Measurements from ENCODE around the gene TMEM121.
"Not testable (repeated sequence)": the region's sequence is repeated elsewhere in the genome, so short reads cannot be mapped to it uniquely, and the experiment has no call there.

TMEM121 gene

DNA sequence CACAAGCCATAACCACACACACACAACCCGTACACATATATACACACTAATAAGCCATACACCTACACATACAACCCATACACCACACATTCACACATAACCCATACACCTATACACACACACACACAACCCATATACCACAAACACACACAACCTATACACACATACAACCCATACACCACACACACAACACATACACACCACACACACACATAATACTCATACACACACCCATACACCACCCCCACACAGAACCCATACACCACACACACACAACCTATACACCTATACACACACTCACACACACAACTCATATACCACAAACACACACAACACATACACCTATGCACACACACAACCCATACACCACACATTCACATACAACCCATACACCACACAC lies 44.1 kb downstream of the TMEM121 start:
- DNase-seq, result no peak

DNA sequence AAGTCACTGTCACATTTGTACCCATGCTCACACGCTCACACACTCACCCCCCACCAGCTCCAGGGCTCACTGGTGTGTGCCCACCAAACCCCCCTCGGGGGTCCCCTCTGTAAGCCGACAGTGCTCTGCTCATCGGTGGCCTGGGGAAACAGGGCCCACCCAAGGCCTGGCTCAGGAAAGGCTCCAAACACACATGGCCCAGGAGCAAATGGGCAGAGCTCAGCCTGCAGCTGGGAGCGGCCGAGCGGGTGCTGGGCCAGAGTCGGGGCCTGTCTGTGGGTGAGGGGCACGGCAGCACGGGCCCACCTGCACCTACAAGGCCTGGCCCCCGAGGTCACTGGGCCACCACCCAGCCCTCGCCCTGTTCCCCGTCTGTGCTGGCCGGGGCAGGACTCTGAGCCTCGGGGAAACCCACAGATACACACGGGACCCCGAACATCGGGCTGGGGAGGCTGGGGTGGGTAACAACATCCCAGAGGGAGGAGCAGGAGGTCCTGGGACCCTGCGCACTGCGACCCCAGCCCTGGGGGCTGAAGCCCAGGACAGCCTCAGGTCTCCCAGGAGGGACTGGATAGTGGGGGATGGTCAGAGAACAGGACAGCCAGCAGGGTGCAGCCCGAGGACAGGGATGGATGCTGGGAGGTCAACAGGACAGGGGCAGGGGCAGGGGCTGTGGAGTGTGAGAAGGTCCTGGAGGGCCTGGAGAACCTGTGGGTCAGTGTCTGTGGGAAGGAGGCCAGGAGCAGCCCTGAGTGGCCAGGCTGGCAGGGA lies 45.0 kb downstream of the TMEM121 start:
- DNase-seq, result not testable (repeated sequence)

DNA sequence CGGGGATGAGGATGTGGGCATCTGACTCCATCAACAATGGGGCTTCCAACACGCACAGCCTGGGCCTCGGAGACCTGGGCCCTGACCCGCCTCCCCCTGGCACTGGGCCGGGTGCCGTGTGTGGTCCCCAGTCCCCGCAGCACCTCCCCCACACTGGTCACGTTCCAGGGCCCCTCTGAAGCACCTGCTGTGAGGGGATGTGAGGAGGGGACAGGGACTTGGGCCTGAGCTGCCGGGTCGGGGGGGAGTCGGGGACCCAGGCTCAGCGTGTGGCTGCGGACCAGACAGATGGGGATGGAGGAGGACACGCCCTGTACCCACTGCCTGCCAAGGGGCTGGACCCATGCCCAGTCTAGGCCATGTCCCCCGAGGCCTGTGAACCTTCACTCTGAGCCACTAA lies 45.7 kb downstream of the TMEM121 start:
- not testable (repeated sequence) for DNase-seq

DNA sequence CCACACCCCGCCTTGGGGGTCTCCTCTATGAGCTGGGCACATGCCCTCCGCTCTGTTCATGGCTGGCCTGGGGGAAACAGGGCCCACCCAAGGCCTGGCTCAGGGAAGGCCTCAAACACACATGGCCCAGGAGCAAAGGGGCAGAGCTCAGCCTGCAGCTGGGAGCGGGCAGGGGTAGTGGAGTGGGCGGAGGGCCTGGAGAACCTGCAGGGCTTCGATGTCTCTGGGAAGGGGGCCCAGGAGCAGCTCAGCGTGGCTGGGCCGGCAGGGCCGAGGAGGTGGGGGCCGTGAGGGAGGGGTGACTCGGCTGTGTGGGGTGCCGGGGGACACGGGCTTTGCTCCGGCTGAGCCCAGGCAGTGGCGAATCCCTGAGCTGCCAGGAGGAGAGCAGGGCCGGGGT lies 47.5 kb downstream of the TMEM121 start:
- DNase-seq, result not testable (repeated sequence)

DNA sequence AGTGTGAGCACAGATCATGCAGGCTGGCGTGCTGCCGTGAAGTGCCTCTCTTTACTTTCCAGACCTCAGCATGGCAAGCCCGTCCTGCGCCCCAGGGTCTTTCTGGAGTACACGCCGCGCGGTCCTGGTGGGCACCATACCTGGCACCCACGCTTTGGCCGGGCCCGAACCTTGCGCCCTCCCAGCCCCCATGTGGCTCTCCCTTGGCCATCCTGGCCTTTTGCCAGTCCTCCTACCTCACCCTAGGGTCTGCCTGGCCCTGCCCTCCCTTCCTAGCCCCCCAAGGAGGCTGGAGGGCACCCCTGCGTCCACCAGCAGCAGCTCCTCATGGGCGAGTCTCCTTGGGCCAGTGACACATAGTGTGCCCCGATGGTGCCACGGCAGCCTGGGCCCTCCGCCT lies 48.0 kb downstream of the TMEM121 start:
- not testable (repeated sequence) for DNase-seq

DNA sequence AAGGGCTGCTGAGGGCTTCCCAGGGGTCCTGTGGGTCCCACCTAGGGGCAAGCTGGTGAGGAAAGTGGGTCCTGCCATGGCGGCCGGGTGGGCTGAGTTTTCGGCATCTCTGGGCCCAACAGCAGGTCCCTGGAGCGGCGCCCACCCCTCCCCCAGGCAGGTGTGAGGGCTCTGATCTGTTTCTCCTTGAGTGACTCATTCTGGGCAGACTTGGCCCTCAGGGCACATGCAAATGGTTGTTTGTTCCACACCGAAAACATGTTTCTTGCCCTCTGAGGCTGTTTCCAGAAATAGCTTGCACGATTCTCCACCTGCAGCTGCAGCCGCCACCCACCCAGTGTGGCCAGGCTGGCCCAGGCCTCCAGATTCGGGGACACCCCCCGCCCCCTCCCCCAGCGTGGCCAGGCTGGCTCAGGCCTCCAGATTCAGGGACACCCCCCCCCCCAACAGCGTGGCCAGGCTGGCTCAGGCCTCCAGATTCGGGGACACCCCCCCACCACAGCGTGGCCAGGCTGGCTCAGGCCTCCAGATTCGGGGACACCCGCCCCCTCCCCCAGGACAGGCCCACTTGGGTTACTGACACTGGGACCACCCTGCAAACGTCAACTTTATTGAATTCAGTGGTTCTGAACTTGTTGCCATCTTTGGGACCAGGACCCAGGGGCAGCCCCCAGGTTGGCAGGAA lies 48.8 kb downstream of the TMEM121 start:
- not testable (repeated sequence) for DNase-seq

DNA sequence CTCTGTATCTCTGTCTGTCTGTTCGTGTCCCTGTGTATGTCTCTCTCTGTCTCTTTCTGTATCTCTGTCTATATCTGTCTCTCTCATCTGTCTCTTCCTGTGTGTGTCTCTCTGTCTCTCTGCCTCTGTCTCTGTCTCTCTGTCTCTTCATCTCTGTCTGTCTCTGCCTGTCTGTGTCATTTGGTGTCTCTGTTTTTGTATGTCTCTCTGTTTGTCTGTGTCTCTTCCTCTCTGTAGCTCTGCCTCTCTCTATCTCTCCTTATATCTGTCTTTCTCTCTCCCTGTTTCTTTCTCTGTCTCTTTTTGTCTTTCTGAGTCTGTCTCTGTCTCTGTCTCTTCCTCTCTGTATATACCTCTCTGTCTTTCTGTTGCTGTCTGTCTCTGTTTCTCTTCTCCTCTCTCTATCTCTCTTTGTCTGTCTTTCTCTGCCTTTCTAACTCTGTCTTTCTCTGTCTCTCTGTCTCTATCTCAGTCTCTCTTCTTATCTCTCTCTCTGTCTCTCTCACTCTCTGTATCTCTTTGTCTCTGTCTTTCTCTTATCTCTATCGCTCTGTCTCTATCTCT lies 50.2 kb downstream of the TMEM121 start:
- DNase-seq, result no peak

DNA sequence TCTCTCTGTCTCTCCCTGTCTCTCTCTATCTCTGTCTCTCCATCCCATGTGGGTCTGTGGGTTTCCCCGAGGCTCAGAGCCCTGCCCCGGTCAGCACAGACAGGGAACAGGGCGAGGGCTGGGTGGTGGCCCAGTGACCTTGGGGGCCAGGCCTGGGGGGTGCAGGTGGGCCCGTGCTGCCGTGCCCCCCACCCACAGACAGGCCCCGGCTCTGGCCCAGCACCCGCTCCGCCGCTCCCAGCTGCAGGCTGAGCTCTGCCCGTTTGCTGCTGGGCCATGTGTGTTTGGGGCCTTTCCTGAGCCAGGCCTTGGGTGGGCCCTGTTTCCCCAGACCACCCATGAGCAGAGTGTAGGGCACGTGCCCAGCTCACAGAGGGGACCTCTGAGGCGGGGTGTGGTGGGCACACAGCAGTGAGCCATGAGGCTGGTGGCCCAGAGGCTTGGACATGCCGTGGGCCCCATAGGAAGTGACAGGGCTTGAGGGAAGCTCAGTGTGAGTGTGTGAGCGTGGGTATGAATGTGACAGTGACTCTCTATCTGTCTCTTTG lies 51.0 kb downstream of the TMEM121 start:
- no peak for DNase-seq

DNA sequence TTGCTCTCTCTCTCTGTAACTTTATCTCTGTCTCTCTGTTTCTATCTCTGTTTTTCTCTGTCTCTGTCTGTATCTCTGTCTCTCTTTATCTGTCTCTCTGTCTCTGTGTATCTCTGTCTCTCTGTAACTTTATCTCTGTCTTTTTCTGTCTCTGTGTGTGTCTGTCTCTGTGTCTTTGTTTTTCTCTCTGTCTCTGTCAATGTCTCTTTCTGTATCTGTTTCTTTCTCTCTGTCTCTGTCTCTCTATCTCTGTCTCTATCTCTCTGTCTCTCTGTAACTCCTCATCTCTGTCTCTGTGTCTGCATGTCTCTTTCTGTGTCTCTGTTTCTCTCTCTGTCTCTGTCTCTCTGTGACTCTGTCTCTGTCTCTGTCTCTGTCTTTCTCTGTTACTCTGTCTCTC lies 51.7 kb downstream of the TMEM121 start:
- DNase-seq, result no peak

DNA sequence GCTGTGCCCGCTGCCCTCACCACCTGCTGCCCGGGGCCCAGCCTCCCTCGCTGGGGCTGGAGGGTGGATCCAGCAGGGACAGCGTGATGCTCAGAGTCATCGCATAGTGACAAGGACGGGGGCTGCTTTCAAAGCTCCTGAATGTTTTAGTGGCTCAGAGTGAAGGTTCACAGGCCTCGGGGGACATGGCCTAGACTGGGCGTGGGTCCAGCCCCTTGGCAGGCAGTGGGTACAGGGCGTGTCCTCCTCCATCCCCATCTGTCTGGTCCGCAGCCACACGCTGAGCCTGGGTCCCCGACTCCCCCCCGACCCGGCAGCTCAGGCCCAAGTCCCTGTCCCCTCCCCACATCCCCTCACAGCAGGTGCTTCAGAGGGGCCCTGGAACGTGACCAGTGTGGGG lies 52.8 kb downstream of the TMEM121 start:
- DNase-seq, result not testable (repeated sequence)

All from cerebellar nuclear complex (tissue), 1 donor.